BJ (cell line): Measurements from ENCODE around the gene HEPN1. TPM values are rescaled to one million over a fixed set of nuclear protein-coding genes. Genes with fewer than 3 reads are reported as not detected.

Experiments used
- CTCF ChIA-PET: fragments of 350-600 bp; formaldehyde crosslinking; extraction: SDS; loops from one replicate; lab custom pipeline; 2021; ENCODE audit warnings: antibody characterized with exemption, inconsistent platforms; lab: Yijun Ruan, JAX
- POLR2A ChIA-PET: fragments of 300-600 bp; sonication (Branson Sonifier 250); formaldehyde crosslinking; extraction: SDS; loops from one replicate; lab custom pipeline; 2021; ENCODE audit warnings: antibody characterized with exemption; lab: Charles Lee
- DNase-seq: peaks from one replicate; pipeline ENCODE4 v3.0.0-alpha.2; 2011; ENCODE audit warnings: low read depth
- H3K27me3 ChIP-seq: 2 replicates; pipeline ENCODE4 v1.6.0; 2011; ENCODE audit warnings: low read length; ENCODE audit not compliant: control insufficient read depth, insufficient read depth
- H3K36me3 ChIP-seq: 2 replicates; pipeline ENCODE4 v1.5.1; 2011; ENCODE audit warnings: low read length; ENCODE audit not compliant: control insufficient read depth, insufficient read depth
- H3K4me3 ChIP-seq: 2 replicates; pipeline ENCODE4 v1.5.1; 2011; ENCODE audit warnings: low read depth, mild to moderate bottlenecking, control low read depth, low read length
- CTCF ChIP-seq: IDR thresholded peaks from 2 replicates; pipeline ENCODE4 v1.5.1; 2011; ENCODE audit warnings: low read depth, mild to moderate bottlenecking, control low read depth, inconsistent platforms, low read length, moderate library complexity; ENCODE audit not compliant: insufficient read depth
- polyA plus RNA-seq: library from polyadenylated mRNA; depleted of rRNA; stranded (reverse); fragments of >200 nt; gene quantifications from 2 replicates; pipeline ENCODE4 v1.2.3, GENCODE V29; 2011

The HEPN1 gene
- polyA plus RNA-seq, 1 experiment = not detected

GRCh38 chr11:124890683-124891372 lies 28.2 kb upstream of the HEPN1 start:
- H3K27me3 ChIP-seq = no peaks in the 10 kb centered on the region
- ChIA-PET CTCF (interaction anchor here (1.0 to 2.4 kb wide), 4 partner anchors 10 to 253 kb away, joined by 3 to 8 read pairs (median 8); no protein-coding TSS in a partner anchor), POLR2A (interaction anchor here (0.8 kb wide), 1 partner anchor 63 kb away, joined by 3 read pairs; no protein-coding TSS in a partner anchor)
- no peaks in the 10 kb centered on the region for H3K36me3 ChIP-seq
- TF ChIP-seq CTCF = no peak
- no peak for DNase-seq
- H3K4me3 ChIP-seq = no peak overlapping the region

GRCh38 chr11:124891373-124891861 lies 27.6 kb upstream of the HEPN1 start:
- ChIA-PET CTCF (interaction anchor here (2.1 to 2.4 kb wide), 3 partner anchors 9 to 25 kb away, joined by 7 to 8 read pairs (median 8); no protein-coding TSS in a partner anchor), POLR2A (interaction anchor here (0.8 kb wide), 1 partner anchor 62 kb away, joined by 3 read pairs; no protein-coding TSS in a partner anchor)
- Histone ChIP-seq H3K27me3 (no peaks in the 10 kb centered on the region), H3K36me3 (no peaks in the 10 kb centered on the region), H3K4me3 (no peak overlapping the region)
- peak; percentile 21; the same call in 1 of the 2 replicates for TF ChIP-seq CTCF
- no peak for DNase-seq

GRCh38 chr11:124892146-124892545 lies 26.9 kb upstream of the HEPN1 start:
- ChIA-PET POLR2A (no interaction called here), CTCF (interaction anchor here (1.4 to 2.4 kb wide), 4 partner anchors 8 to 49 kb away, joined by 3 to 8 read pairs (median 5); no protein-coding TSS in a partner anchor)
- DNase-seq = no peak
- no peaks in the 10 kb centered on the region for H3K27me3 ChIP-seq
- H3K4me3 ChIP-seq = no peak overlapping the region
- no peaks in the 10 kb centered on the region for H3K36me3 ChIP-seq
- no peak for TF ChIP-seq CTCF

GRCh38 chr11:124892750-124893454 lies 26.1 kb upstream of the HEPN1 start:
- H3K4me3 ChIP-seq = no peak overlapping the region
- POLR2A ChIA-PET = no interaction called here
- no peak for DNase-seq
- no peak for TF ChIP-seq CTCF
- CTCF ChIA-PET = interaction anchor here (1.4 to 2.2 kb wide), 3 partner anchors 8 to 48 kb away, joined by 3 to 7 read pairs (median 3); no protein-coding TSS in a partner anchor
- H3K36me3 ChIP-seq = no peaks in the 10 kb centered on the region
- no peaks in the 10 kb centered on the region for H3K27me3 ChIP-seq

GRCh38 chr11:124893781-124894401 lies 25.2 kb upstream of the HEPN1 start:
- Histone ChIP-seq H3K36me3 (no peaks in the 10 kb centered on the region), H3K27me3 (no peaks in the 10 kb centered on the region), H3K4me3 (no peak overlapping the region)
- TF ChIP-seq CTCF = no peak
- POLR2A ChIA-PET = no interaction called here
- DNase-seq = no peak
- CTCF ChIA-PET = interaction anchor here (1.1 to 2.3 kb wide), 4 partner anchors 9 to 28 kb away, joined by 3 to 13 read pairs (median 4); no protein-coding TSS in a partner anchor
